ENCODE measurements around the gene ADAMTS2.

Gene ADAMTS2

GRCh38 chr5:179267071-179267670 is 78.1 kb downstream of the ADAMTS2 start:
- H3K4me1 Mint-ChIP-seq = no peaks in the 10 kb centered on the region
- no peak overlapping the region for H3K27ac Mint-ChIP-seq (ENCODE audit: low read depth)
- H3K36me3 Mint-ChIP-seq (ENCODE audit: insufficient read depth) = no peaks in the 10 kb centered on the region
- no peaks in the 10 kb centered on the region for H3K9me3 Mint-ChIP-seq
- H3K4me3 Mint-ChIP-seq = no peak overlapping the region
- no peak for DNase-seq (ENCODE audit: low spot score in 2 of 2)
- ATAC-seq (replicated peaks; ENCODE audit: extremely low read depth, poor library complexity, severe bottlenecking) = no peak
- peaks cover 30% of the 10 kb centered on the region for H3K27me3 Mint-ChIP-seq

- Mint-ChIP-seq H3K9me3 (no peaks in the 10 kb centered on the region), H3K27ac (ENCODE audit: low read depth) (no peak overlapping the region), H3K36me3 (ENCODE audit: insufficient read depth) (no peaks in the 10 kb centered on the region), H3K4me1 (no peaks in the 10 kb centered on the region), H3K27me3 (peaks cover 31% of the 10 kb centered on the region), H3K4me3 (no peak overlapping the region)
- no peak for ATAC-seq (replicated peaks; ENCODE audit: extremely low read depth, poor library complexity, severe bottlenecking)
- no peak for DNase-seq (ENCODE audit: low spot score in 2 of 2)
Measured at GRCh38 chr5:179266291-179267070, 78.8 kb downstream of the ADAMTS2 start.

GRCh38 chr5:179265514-179266290 is 79.6 kb downstream of the ADAMTS2 start:
- no peak for ATAC-seq (replicated peaks; ENCODE audit: extremely low read depth, poor library complexity, severe bottlenecking)
- no peak overlapping the region for H3K4me3 Mint-ChIP-seq
- H3K27ac Mint-ChIP-seq (ENCODE audit: low read depth) = no peak overlapping the region
- peaks cover 28% of the 10 kb centered on the region for H3K27me3 Mint-ChIP-seq
- H3K9me3 Mint-ChIP-seq = no peaks in the 10 kb centered on the region
- no peaks in the 10 kb centered on the region for H3K36me3 Mint-ChIP-seq (ENCODE audit: insufficient read depth)
- H3K4me1 Mint-ChIP-seq = no peaks in the 10 kb centered on the region
- DNase-seq (ENCODE audit: low spot score in 2 of 2) = no peak

GRCh38 chr5:179264783-179265513 is 80.3 kb downstream of the ADAMTS2 start:
- Mint-ChIP-seq H3K4me3 (no peak overlapping the region), H3K36me3 (ENCODE audit: insufficient read depth) (no peaks in the 10 kb centered on the region), H3K4me1 (no peaks in the 10 kb centered on the region), H3K9me3 (no peaks in the 10 kb centered on the region), H3K27me3 (peaks cover 21% of the 10 kb centered on the region), H3K27ac (ENCODE audit: low read depth) (no peak overlapping the region)
- no peak for ATAC-seq (replicated peaks; ENCODE audit: extremely low read depth, poor library complexity, severe bottlenecking)
- no peak for DNase-seq (ENCODE audit: low spot score in 2 of 2)

DNA sequence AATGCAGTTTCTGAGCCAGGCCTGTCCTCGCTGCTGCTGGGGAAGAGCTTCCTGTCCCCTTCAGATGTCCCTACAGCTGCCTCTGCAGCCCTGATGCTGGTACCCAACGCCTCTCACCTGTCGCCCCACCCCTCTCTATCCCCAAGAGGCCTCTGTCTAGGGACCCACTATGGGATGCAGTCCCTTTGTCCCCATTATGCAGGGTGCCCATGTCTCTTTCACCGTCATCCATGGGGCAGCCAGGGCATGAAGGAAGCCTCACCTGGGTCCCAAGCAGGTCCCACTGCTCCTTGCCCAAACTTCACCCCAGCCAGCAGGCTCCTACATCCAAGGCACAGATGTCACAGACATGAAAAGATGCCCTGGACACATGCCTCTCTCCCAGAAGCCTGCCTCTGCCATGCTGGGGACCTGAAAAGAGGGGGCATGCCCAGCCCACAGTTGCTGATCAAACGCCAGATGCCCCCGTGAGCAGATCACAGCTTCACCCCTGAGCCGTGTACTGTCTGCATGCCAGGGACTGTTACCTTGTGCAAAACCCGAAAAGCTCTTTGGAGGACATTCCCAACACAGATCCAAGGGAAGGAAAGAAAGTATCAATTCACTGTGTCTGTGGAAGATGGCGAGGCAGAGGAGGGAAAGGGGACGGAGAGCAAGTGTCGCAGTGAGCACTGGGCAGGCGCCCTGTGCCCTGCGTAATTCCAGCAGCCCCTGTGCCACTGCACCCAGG is 81.0 kb downstream of the ADAMTS2 start:
- H3K36me3 Mint-ChIP-seq (ENCODE audit: insufficient read depth) = peaks cover under 1% of the 10 kb centered on the region

GRCh38 chr5:179263391-179264052 is 81.7 kb downstream of the ADAMTS2 start:
- no peaks in the 10 kb centered on the region for H3K4me1 Mint-ChIP-seq
- H3K36me3 Mint-ChIP-seq (ENCODE audit: insufficient read depth) = peaks cover 2% of the 10 kb centered on the region
- no peaks in the 10 kb centered on the region for H3K9me3 Mint-ChIP-seq
- H3K27ac Mint-ChIP-seq (ENCODE audit: low read depth) = no peak overlapping the region
- no peak for DNase-seq (ENCODE audit: low spot score in 2 of 2)
- H3K4me3 Mint-ChIP-seq = no peak overlapping the region
- ATAC-seq (replicated peaks; ENCODE audit: extremely low read depth, poor library complexity, severe bottlenecking) = no peak
- peaks cover 8% of the 10 kb centered on the region for H3K27me3 Mint-ChIP-seq

More for the DNA sequence above, 81.0 kb downstream of the ADAMTS2 start:
- no peak overlapping the region for H3K4me3 Mint-ChIP-seq
- ATAC-seq (replicated peaks; ENCODE audit: extremely low read depth, poor library complexity, severe bottlenecking) = no peak
- H3K9me3 Mint-ChIP-seq = no peaks in the 10 kb centered on the region
- no peak for DNase-seq (ENCODE audit: low spot score in 2 of 2)
- no peaks in the 10 kb centered on the region for H3K4me1 Mint-ChIP-seq
- no peak overlapping the region for H3K27ac Mint-ChIP-seq (ENCODE audit: low read depth)
- H3K27me3 Mint-ChIP-seq = peaks cover 14% of the 10 kb centered on the region

DNA sequence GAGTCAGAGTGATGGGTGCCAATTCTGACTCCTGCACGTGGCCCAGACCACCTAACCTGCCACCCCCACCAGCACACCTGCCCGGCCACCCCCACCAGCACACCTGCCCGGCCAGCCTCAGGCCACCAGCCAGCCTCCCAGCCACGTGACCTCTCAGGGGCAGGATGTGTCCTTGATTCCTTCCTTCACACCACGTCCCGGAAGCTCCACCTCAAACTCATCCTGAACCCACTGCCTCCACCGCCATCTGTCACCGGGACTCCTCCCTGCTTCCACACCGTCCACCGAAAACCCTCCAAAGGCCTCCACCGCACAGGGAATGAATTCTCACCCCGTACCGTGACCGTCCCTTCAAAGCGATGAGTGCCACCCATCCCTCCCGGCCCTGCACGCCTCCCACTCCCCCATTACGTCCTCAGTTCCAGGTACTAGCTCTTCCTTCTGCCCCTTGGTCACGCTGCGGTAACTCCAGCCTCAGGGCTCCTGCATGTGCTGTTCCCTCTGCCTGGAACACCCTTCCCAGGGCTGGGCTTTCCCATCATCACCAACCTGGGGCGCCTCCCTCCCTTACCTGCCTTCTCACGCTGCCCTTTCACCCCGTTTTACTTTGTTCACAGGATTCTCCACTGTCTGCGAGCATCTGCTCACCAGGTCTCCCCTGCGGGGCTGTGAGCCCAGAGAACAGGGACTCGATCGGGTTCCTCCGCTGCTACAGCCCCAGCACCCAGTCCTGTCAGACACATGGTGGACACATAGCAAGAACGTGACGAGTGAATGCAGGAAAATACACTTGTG is 82.9 kb downstream of the ADAMTS2 start:
- DNase-seq (ENCODE audit: low spot score in 2 of 2) = no peak
- no peak overlapping the region for H3K27ac Mint-ChIP-seq (ENCODE audit: low read depth)
- peaks cover 2% of the 10 kb centered on the region for H3K36me3 Mint-ChIP-seq (ENCODE audit: insufficient read depth)
- H3K9me3 Mint-ChIP-seq = no peaks in the 10 kb centered on the region
- no peaks in the 10 kb centered on the region for H3K4me1 Mint-ChIP-seq
- H3K27me3 Mint-ChIP-seq = peaks cover 8% of the 10 kb centered on the region
- ATAC-seq (replicated peaks; ENCODE audit: extremely low read depth, poor library complexity, severe bottlenecking) = no peak
- H3K4me3 Mint-ChIP-seq = no peak overlapping the region

DNA sequence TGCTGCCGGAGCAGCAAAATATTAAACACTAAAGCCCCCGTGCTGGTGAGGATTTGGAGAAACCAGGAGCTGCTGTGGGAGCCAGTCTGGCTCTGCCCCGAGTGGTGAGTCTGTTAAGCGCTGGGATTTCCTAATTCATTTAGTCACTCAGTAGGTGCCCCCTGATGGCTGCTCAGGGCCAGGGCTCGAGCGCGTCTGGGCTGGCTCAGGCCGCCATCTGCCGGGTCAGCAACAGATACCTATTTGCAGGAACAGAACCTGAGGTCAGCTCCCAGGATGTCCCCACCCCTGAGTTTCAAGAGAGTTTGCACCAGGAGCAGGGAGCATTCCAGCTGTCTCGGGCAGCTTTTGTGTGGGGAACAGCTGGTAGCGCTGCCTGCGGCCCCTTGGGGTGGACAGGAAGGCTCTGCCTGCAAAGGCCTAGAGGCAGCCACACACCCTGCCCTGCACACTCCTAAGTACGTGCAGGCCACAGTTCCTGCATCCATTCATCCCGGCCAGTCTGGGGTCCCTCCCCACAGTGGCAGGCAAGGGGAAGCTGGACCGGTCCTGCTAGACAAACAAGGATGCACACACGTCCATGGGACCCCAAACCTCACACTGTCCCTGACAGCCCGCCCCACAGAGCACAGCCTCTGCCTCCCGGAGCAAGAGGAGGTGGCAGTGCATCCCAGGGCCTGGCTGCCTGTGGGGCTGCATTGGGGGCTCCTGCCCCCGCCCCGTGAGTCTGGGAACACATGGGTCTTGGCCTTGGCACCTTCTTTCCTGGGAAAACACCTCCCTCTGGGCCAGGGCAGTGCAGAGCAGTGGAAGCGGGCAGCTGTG is 83.7 kb downstream of the ADAMTS2 start:
- Mint-ChIP-seq H3K9me3 (no peaks in the 10 kb centered on the region), H3K4me1 (no peaks in the 10 kb centered on the region), H3K27ac (ENCODE audit: low read depth) (no peak overlapping the region), H3K4me3 (no peak overlapping the region), H3K27me3 (peaks cover 8% of the 10 kb centered on the region), H3K36me3 (ENCODE audit: insufficient read depth) (peaks cover 2% of the 10 kb centered on the region)
- ATAC-seq (replicated peaks; ENCODE audit: extremely low read depth, poor library complexity, severe bottlenecking) = no peak
- no peak for DNase-seq (ENCODE audit: low spot score in 2 of 2)

DNA sequence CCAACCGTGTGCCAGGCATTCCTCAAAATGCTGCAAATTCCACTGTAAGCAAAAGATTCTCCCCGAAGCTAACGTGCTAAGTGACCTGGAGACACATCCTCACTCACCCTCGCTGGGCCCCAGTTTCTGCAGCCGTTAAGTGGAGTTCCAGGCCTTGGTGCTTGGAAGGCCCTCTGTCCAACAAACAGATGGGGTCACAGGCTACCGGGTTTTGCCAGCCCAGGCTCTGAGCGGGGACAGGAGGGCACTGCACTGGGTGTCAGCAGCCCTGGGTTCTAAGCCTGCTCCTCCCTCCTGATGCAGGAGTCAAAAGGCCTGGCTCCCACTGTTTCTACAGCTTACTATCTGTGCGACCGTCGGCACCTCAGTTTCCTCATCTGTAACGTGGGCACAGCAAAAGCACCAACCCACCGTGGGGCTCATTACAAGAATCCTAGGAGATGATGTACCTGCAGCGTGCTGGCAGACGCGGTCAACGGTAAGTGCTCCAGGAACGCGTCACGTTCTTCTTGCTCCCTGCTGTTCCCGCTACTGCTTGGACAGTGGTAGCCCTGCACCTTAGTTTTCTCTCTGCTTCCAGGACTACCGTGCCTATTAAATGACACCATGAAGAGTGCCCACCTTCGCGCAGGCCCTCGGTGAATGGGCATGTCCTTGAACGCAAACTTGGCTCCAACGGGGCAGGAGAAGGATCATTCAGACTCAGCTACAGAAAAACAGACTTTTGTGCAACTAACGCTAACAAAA is 84.8 kb downstream of the ADAMTS2 start:
- no peak overlapping the region for H3K4me3 Mint-ChIP-seq
- peaks cover 16% of the 10 kb centered on the region for H3K27me3 Mint-ChIP-seq
- H3K36me3 Mint-ChIP-seq (ENCODE audit: insufficient read depth) = peaks cover 2% of the 10 kb centered on the region
- H3K27ac Mint-ChIP-seq (ENCODE audit: low read depth) = no peak overlapping the region
- DNase-seq (ENCODE audit: low spot score in 2 of 2) = no peak
- no peaks in the 10 kb centered on the region for H3K9me3 Mint-ChIP-seq
- ATAC-seq (replicated peaks; ENCODE audit: extremely low read depth, poor library complexity, severe bottlenecking) = no peak
- H3K4me1 Mint-ChIP-seq = no peaks in the 10 kb centered on the region

GRCh38 chr5:179259731-179260323 is 85.4 kb downstream of the ADAMTS2 start:
- no peak for DNase-seq (ENCODE audit: low spot score in 2 of 2)
- H3K4me3 Mint-ChIP-seq = no peak overlapping the region
- no peak for ATAC-seq (replicated peaks; ENCODE audit: extremely low read depth, poor library complexity, severe bottlenecking)
- H3K27me3 Mint-ChIP-seq = peaks cover 16% of the 10 kb centered on the region
- no peaks in the 10 kb centered on the region for H3K4me1 Mint-ChIP-seq
- no peak overlapping the region for H3K27ac Mint-ChIP-seq (ENCODE audit: low read depth)
- no peaks in the 10 kb centered on the region for H3K9me3 Mint-ChIP-seq
- H3K36me3 Mint-ChIP-seq (ENCODE audit: insufficient read depth) = peaks cover 2% of the 10 kb centered on the region
